GM18870 (cell line): Measurements from ENCODE around the gene PDZD8.

Source experiments
- ATAC-seq: cut with Tn5 transposase; IDR thresholded peaks from one replicate; pipeline ENCODE4 v1.9.1; 2021; ENCODE audit warnings: moderate library complexity; ENCODE audit not compliant: unreplicated experiment

The PDZD8 gene

GRCh38 chr10:117375360-117376178 lies at the start of gene PDZD8:
Gene PDZD8 (minus strand): TSS chr10:117375440. CDS start chr10:117375227, 213 bp downstream.
- peak; percentile 56 for ATAC-seq

- ATAC-seq, result no peak
Measured at GRCh38 chr10:117424171-117424570, 48.9 kb upstream of the PDZD8 start.

GRCh38 chr10:117421985-117422384 lies 46.7 kb upstream of the PDZD8 start:
- ATAC-seq, result no peak

GRCh38 chr10:117420768-117421167 lies 45.5 kb upstream of the PDZD8 start:
- ATAC-seq, result no peak

GRCh38 chr10:117419921-117420320 lies 44.7 kb upstream of the PDZD8 start:
- ATAC-seq, result no peak

GRCh38 chr10:117419159-117419558 lies 43.9 kb upstream of the PDZD8 start:
- ATAC-seq, result no peak

- ATAC-seq, result no peak
Measured at GRCh38 chr10:117418121-117418520, 42.9 kb upstream of the PDZD8 start.

- no peak for ATAC-seq
Measured at GRCh38 chr10:117417196-117417595, 42.0 kb upstream of the PDZD8 start.

GRCh38 chr10:117413928-117414618 lies 38.8 kb upstream of the PDZD8 start:
- no peak for ATAC-seq

- ATAC-seq, result no peak
Measured at GRCh38 chr10:117412469-117413010, 37.3 kb upstream of the PDZD8 start.

- no peak for ATAC-seq
Measured at GRCh38 chr10:117411479-117412399, 36.5 kb upstream of the PDZD8 start.

GRCh38 chr10:117410557-117410956 lies 35.3 kb upstream of the PDZD8 start:
- ATAC-seq, result no peak

GRCh38 chr10:117409549-117410305 lies 34.5 kb upstream of the PDZD8 start:
- ATAC-seq, result no peak

- no peak for ATAC-seq
Measured at GRCh38 chr10:117408436-117409384, 33.5 kb upstream of the PDZD8 start.

- ATAC-seq, result no peak
Measured at GRCh38 chr10:117405730-117406129, 30.5 kb upstream of the PDZD8 start.

- no peak for ATAC-seq
Measured at GRCh38 chr10:117400329-117400728, 25.1 kb upstream of the PDZD8 start.

GRCh38 chr10:117399341-117400196 lies 24.3 kb upstream of the PDZD8 start:
- ATAC-seq, result no peak

GRCh38 chr10:117398029-117398428 lies 22.8 kb upstream of the PDZD8 start:
- ATAC-seq, result no peak
